GM23248 (cell line): ENCODE data around the gene LRRC52. TPM values are rescaled to one million over a fixed set of nuclear protein-coding genes. Genes with fewer than 3 reads are reported as not detected.
"Not testable (repeated sequence)": the region's sequence is repeated elsewhere in the genome, so short reads cannot be mapped to it uniquely, and the experiment has no call there.

Source experiments
- DNase-seq: peaks from one replicate; pipeline ENCODE4 v3.0.0-alpha.2; 2015
- H2AFZ ChIP-seq: fragments of 200-600 bp; sonication (generic); 2 replicates; pipeline ENCODE4 v1.6.1; 2016; ENCODE audit warnings: antibody characterized with exemption
- H3F3A ChIP-seq: fragments of 200-600 bp; sonication (generic); 2 replicates; pipeline ENCODE4 v1.6.1; 2016; ENCODE audit warnings: mild to moderate bottlenecking, antibody characterized with exemption, mixed run types; ENCODE audit not compliant: insufficient read depth
- H3K27ac ChIP-seq: fragments of 200-600 bp; sonication (generic); 2 replicates; pipeline ENCODE4 v1.5.1; 2016; ENCODE audit warnings: mild to moderate bottlenecking
- H3K27me3 ChIP-seq: fragments of 200-600 bp; sonication (generic); replicated peaks from 2 replicates; pipeline ENCODE4 v1.6.1; 2016; ENCODE audit warnings: mild to moderate bottlenecking; ENCODE audit not compliant: insufficient read depth
- H3K36me3 ChIP-seq: fragments of 200-600 bp; sonication (generic); 2 replicates; pipeline ENCODE4 v1.6.1; 2016; ENCODE audit warnings: low read depth, mild to moderate bottlenecking
- H3K4me1 ChIP-seq: fragments of 200-600 bp; sonication (generic); 2 replicates; pipeline ENCODE4 v1.6.1; 2016; ENCODE audit warnings: mild to moderate bottlenecking; ENCODE audit not compliant: insufficient read depth
- H3K4me2 ChIP-seq: fragments of 200-600 bp; sonication (generic); one replicate; pipeline ENCODE4 v1.6.1; 2016; ENCODE audit warnings: mild to moderate bottlenecking; ENCODE audit not compliant: unreplicated experiment
- H3K4me3 ChIP-seq: fragments of 200-600 bp; sonication (generic); 2 replicates; pipeline ENCODE4 v1.5.1; 2016; ENCODE audit warnings: mild to moderate bottlenecking
- H3K79me2 ChIP-seq: fragments of 200-600 bp; sonication (generic); 2 replicates; pipeline ENCODE4 v1.6.1; 2016; ENCODE audit warnings: mild to moderate bottlenecking; ENCODE audit not compliant: insufficient read depth
- H3K9ac ChIP-seq: fragments of 200-600 bp; sonication (generic); 2 replicates; pipeline ENCODE4 v1.6.1; 2016; ENCODE audit warnings: mild to moderate bottlenecking
- H3K9me2 ChIP-seq: fragments of 200-600 bp; sonication (generic); 2 replicates; pipeline ENCODE4 v1.6.1; 2016; ENCODE audit warnings: mixed run types, mild to moderate bottlenecking, moderate library complexity; ENCODE audit not compliant: insufficient read depth
- H3K9me3 ChIP-seq: fragments of 200-600 bp; sonication (generic); one replicate; pipeline ENCODE4 v1.6.1; 2017; ENCODE audit warnings: low read depth
- H4K20me1 ChIP-seq: fragments of 200-600 bp; sonication (generic); 2 replicates; pipeline ENCODE4 v1.6.0; 2016; ENCODE audit not compliant: insufficient read depth
- EZH2 ChIP-seq: fragments of 200-600 bp; sonication (generic); IDR thresholded peaks from 2 replicates; pipeline ENCODE4 v1.6.1; 2018; ENCODE audit warnings: antibody characterized with exemption, mild to moderate bottlenecking; ENCODE audit not compliant: insufficient read depth, poor library complexity, severe bottlenecking
- EZH2phosphoT487 ChIP-seq: fragments of 200-600 bp; sonication (generic); IDR thresholded peaks from 2 replicates; pipeline ENCODE4 v1.6.1; 2018; ENCODE audit warnings: antibody characterized with exemption, moderate library complexity, mild to moderate bottlenecking, low read depth; ENCODE audit not compliant: insufficient read depth
- WGBS, 2 experiments: methylation state at CpG; one replicate each; pipeline ENCODE4 v1.1.6; 2015 to 2017; ENCODE audit warnings: low lambda C conversion rate in 2 of 2, low coverage in 1 of 2; ENCODE audit errors: missing lambda C conversion rate in 2 of 2; 5-methylcytosine and 5-hydroxymethylcytosine counted together
- in situ Hi-C: fragments of 300-500 bp; cut with MboI; formaldehyde crosslinking; loops from 2 replicates; pipeline ENCODE4 v1.15.0; 2020
- polyA plus RNA-seq: library from polyadenylated mRNA; unstranded; fragments of >200 nt; fragmentation: Nextera tagmentation; extraction: Ambion mirVana; gene quantifications from 2 replicates; pipeline ENCODE4 v1.2.1, GENCODE V29; 2016
- total RNA-seq: library from RNA; depleted of rRNA; stranded (reverse); fragments of >200 nt; shearing (Covaris generic); gene quantifications from 2 replicates; pipeline ENCODE4 v1.2.3, GENCODE V29; 2014

LRRC52 gene
- total and polyA plus RNA-seq, 2 experiments from 2014 or later = not detected

GRCh38 chr1:165581926-165582325, 38.1 kb downstream of the LRRC52 start:
- Histone ChIP-seq H3K27ac (no peak overlapping the region), H3K4me3 (no peak overlapping the region), H3F3A (no peaks in the 10 kb centered on the region), H4K20me1 (no peaks in the 10 kb centered on the region), H3K9ac (no peak overlapping the region), H3K9me2 (no peaks in the 10 kb centered on the region), H3K4me2 (no peak overlapping the region), H3K79me2 (no peaks in the 10 kb centered on the region), H3K9me3 (no peaks in the 10 kb centered on the region), H3K4me1 (no peaks in the 10 kb centered on the region), H3K27me3 (peaks cover 9% of the 10 kb centered on the region), H3K36me3 (no peaks in the 10 kb centered on the region), H2AFZ (no peak overlapping the region)
- DNase-seq = no peak
- in situ Hi-C loops = no loop called here
- TF ChIP-seq EZH2 (no peak), EZH2phosphoT487 (no peak)
- WGBS, 2 experiments = 94 to 95% methylated on average over 25 of the region's 25 CpGs

DNA sequence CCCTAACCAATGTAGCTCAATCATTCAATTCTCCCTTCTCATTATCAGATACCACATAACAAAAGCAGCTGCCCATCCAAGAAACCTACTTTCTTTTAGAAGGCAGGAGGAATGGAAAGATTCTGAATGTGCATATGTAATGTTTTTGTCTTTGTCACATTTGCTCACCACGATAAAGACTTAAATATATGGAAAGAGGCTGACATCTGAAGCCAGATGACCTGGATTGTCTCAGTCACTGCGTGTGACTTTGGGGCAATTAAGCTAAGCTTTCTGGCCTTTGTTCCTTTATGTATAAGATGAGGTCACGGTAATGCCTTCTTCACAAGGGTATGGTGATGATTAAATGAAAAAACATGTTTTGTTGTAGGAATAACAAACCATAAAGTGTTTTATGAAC, 42.6 kb downstream of the LRRC52 start:
- no peak overlapping the region for H3K4me2 ChIP-seq
- in situ Hi-C loops = no loop called here
- no peaks in the 10 kb centered on the region for H3F3A ChIP-seq
- 28 to 34% methylated on average over 3 of the region's 3 CpGs for WGBS, 2 experiments
- H3K9ac ChIP-seq = no peak overlapping the region
- no peak overlapping the region for H3K27ac ChIP-seq
- H3K9me3 ChIP-seq = no peaks in the 10 kb centered on the region
- no peaks in the 10 kb centered on the region for H3K9me2 ChIP-seq
- H4K20me1 ChIP-seq = no peaks in the 10 kb centered on the region
- H2AFZ ChIP-seq = no peak overlapping the region
- H3K4me1 ChIP-seq = no peaks in the 10 kb centered on the region
- H3K27me3 ChIP-seq = peaks cover 42% of the 10 kb centered on the region
- TF ChIP-seq EZH2phosphoT487 (no peak), EZH2 (no peak)
- no peak for DNase-seq
- no peak overlapping the region for H3K4me3 ChIP-seq
- H3K79me2 ChIP-seq = no peaks in the 10 kb centered on the region
- H3K36me3 ChIP-seq = no peaks in the 10 kb centered on the region

DNA sequence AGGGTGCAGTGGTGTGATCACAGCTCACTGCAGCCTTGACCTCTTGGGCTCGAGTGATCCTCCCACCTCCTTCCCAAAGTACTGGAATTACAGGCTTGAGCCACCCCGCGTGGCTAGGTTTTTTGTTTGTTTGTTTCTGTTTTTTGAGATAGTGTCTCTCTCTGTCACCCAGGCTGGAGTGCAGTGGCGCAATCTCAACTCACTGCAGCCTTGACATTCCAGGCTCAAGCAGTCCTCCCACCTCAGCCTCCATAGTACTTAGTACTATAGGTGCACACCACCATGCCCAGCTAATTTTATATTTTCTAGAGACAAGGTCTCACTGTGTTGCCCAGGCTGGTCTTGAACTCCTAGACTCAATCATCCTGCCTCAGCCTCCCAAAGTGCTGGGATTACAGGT, 47.6 kb downstream of the LRRC52 start:
- in situ Hi-C loops = loop anchor here (5.0 kb wide), 1 partner anchor 189 kb away; no protein-coding TSS in a partner anchor
- not testable (repeated sequence) for H3K36me3 ChIP-seq, DNase-seq, H3K4me3 ChIP-seq, H3K27ac ChIP-seq, H2AFZ ChIP-seq, H3F3A ChIP-seq, H3K9me3 ChIP-seq, H3K4me2 ChIP-seq, H3K9me2 ChIP-seq, H4K20me1 ChIP-seq, H3K9ac ChIP-seq, H3K79me2 ChIP-seq, H3K4me1 ChIP-seq
- peaks cover 57% of the 10 kb centered on the region for H3K27me3 ChIP-seq
- WGBS, 2 experiments = 75 to 85% methylated on average over 4 of the region's 4 CpGs

DNA sequence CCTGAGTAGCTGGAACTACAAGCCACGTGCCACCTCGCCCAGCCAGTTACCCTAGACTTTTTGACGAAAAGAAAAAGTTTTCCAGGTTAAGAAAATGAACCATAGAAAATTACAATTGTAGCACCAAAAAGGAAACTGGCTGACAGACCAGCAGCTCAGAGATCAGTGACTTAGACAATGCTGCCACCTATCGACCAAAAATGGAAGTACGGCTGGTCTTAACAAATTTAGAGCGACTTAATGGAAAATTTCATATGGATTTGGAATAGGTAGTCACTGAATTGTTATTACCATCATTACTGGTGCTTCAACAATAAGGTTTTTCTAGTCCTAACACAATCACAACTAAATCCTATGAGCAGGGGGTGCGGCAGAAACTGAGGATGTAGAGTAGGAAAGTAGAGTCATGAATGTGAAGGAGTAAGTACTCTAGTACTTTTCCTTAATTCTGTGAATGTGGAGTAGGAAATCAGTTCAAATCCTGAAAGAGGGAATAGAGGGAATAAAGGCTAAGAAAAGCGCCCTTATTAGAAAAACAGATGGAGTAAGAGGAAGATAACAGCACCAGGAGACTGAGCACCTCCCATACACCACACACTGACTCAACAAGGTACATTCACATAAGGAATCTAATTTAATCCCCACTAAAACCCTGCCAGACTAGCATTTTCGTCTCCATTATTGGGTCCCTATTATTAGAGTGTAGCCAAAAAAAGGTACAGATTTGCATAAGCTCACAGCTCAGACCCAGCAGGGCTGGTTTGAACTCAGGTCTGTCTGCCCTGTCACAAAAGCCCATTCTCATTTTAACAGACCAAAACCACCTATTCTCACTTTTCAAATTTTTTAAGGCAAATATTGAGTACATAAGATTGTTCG, 49.4 kb downstream of the LRRC52 start:
- no peak overlapping the region for H3K9ac ChIP-seq
- in situ Hi-C loops = loop anchor here (5.0 kb wide), 1 partner anchor 191 kb away; no protein-coding TSS in a partner anchor
- TF ChIP-seq EZH2phosphoT487 (no peak), EZH2 (no peak)
- H3K4me1 ChIP-seq = peaks cover 14% of the 10 kb centered on the region
- peak; percentile 68 for DNase-seq
- H3K36me3 ChIP-seq = no peaks in the 10 kb centered on the region
- H3K9me3 ChIP-seq = no peaks in the 10 kb centered on the region
- no peaks in the 10 kb centered on the region for H3K9me2 ChIP-seq
- no peaks in the 10 kb centered on the region for H4K20me1 ChIP-seq
- WGBS, 2 experiments = 2 to 4% methylated on average over 10 of the region's 10 CpGs
- H3F3A ChIP-seq = peaks cover 6% of the 10 kb centered on the region; the same call in 1 of the 2 replicates
- H3K79me2 ChIP-seq = no peaks in the 10 kb centered on the region
- no peak overlapping the region for H2AFZ ChIP-seq
- H3K4me2 ChIP-seq = no peak overlapping the region
- H3K4me3 ChIP-seq = no peak overlapping the region
- H3K27me3 ChIP-seq = peaks cover 44% of the 10 kb centered on the region
- H3K27ac ChIP-seq = no peak overlapping the region
